GM23338 (cell line): ENCODE data around the gene ATF7IP2. TPM values are rescaled to one million over a fixed set of nuclear protein-coding genes. Genes with fewer than 3 reads are reported as not detected.

Source experiments
- ATAC-seq: fragments of 200-7000 bp; cut with Tn5 transposase; 3 replicates; pipeline ENCODE4 v1.9.1; 2020
- DNase-seq: peaks from one replicate; pipeline ENCODE4 v3.0.0-alpha.2; 2015; ENCODE audit warnings: low spot score
- H2AFZ ChIP-seq: fragments of 200-600 bp; sonication (generic); 2 replicates; pipeline ENCODE4 v1.8.0; 2016; ENCODE audit warnings: antibody characterized with exemption, mild to moderate bottlenecking, moderate library complexity
- H3F3A ChIP-seq: fragments of 200-600 bp; sonication (generic); replicated peaks from 2 replicates; pipeline ENCODE4 v1.8.0; 2017; ENCODE audit warnings: antibody characterized with exemption, mixed run types, low read depth
- H3K27ac ChIP-seq: fragments of 200-600 bp; sonication (generic); 2 replicates; pipeline ENCODE4 v1.6.1; 2016; ENCODE audit warnings: low read depth
- H3K27me3 ChIP-seq: fragments of 200-600 bp; sonication (generic); 2 replicates; pipeline ENCODE4 v1.8.0; 2016; ENCODE audit warnings: mild to moderate bottlenecking, mixed run types, moderate library complexity; ENCODE audit not compliant: insufficient read depth
- H3K36me3 ChIP-seq: fragments of 200-600 bp; sonication (generic); 2 replicates; pipeline ENCODE4 v1.8.0; 2016; ENCODE audit warnings: mild to moderate bottlenecking; ENCODE audit not compliant: insufficient read depth
- H3K4me1 ChIP-seq: fragments of 200-600 bp; sonication (generic); 2 replicates; pipeline ENCODE4 v1.8.0; 2016; ENCODE audit warnings: mild to moderate bottlenecking, moderate library complexity; ENCODE audit not compliant: insufficient read depth
- H3K4me2 ChIP-seq: fragments of 200-600 bp; sonication (generic); 2 replicates; pipeline ENCODE4 v1.7.1; 2017; ENCODE audit warnings: mixed run types
- H3K4me3 ChIP-seq: fragments of 200-600 bp; sonication (generic); 2 replicates; pipeline ENCODE4 v1.6.1; 2016; ENCODE audit warnings: mixed run types
- H3K79me2 ChIP-seq: fragments of 200-600 bp; sonication (generic); replicated peaks from 2 replicates; pipeline ENCODE4 v1.8.0; 2017; ENCODE audit warnings: mild to moderate bottlenecking; ENCODE audit not compliant: insufficient read depth
- H3K9me2 ChIP-seq: fragments of 200-600 bp; sonication (generic); 2 replicates; pipeline ENCODE4 v1.8.0; 2017; ENCODE audit not compliant: insufficient read depth
- H4K20me1 ChIP-seq: fragments of 200-600 bp; sonication (generic); replicated peaks from 2 replicates; pipeline ENCODE4 v1.8.0; 2017; ENCODE audit warnings: mild to moderate bottlenecking; ENCODE audit not compliant: insufficient read depth
- H3K27ac Mint-ChIP-seq: 2 replicates; pipeline ENCODE4 v1.8.0; 2020; ENCODE audit warnings: inconsistent platforms, mild to moderate bottlenecking, moderate library complexity, mixed read lengths
- H3K27me3 Mint-ChIP-seq: 3 replicates; pipeline ENCODE4 v1.8.0; 2022; ENCODE audit warnings: low read depth, mild to moderate bottlenecking, moderate library complexity, mixed read lengths, inconsistent platforms; ENCODE audit not compliant: insufficient read depth, poor library complexity
- H3K36me3 Mint-ChIP-seq: 3 replicates; pipeline ENCODE4 v1.8.0; 2021; ENCODE audit warnings: low read depth, mild to moderate bottlenecking, inconsistent platforms, moderate library complexity, mixed read lengths
- H3K4me1 Mint-ChIP-seq: 3 replicates; pipeline ENCODE4 v1.8.0; 2020; ENCODE audit warnings: mild to moderate bottlenecking, inconsistent platforms, mixed read lengths
- H3K4me3 Mint-ChIP-seq: 3 replicates; pipeline ENCODE4 v1.8.0; 2021; ENCODE audit warnings: moderate library complexity, mild to moderate bottlenecking, inconsistent platforms, mixed read lengths
- H3K9me3 Mint-ChIP-seq: 3 replicates; pipeline ENCODE4 v1.8.0; 2020; ENCODE audit warnings: moderate library complexity, mild to moderate bottlenecking, inconsistent platforms, mixed read lengths
- CTCF ChIP-seq, 2 experiments: fragments of 200-600 bp in 1 of 2; sonication (generic) in 1 of 2; conservative IDR thresholded peaks; 2 replicates each; pipeline versions ENCODE4 v1.5.1 to v1.6.1; 2016 to 2017; ENCODE audit warnings: antibody characterized with exemption in 2 of 2, low read depth in 2 of 2, mild to moderate bottlenecking in 2 of 2, moderate library complexity in 1 of 2
- EZH2 ChIP-seq: fragments of 200-600 bp; sonication (generic); IDR thresholded peaks from one replicate; pipeline ENCODE4 v1.8.0; 2017; ENCODE audit warnings: antibody characterized with exemption, mild to moderate bottlenecking, low read depth; ENCODE audit not compliant: unreplicated experiment
- JUNB ChIP-seq: IDR thresholded peaks from one replicate; pipeline ENCODE4 v1.6.1; 2016; ENCODE audit warnings: antibody characterized with exemption; ENCODE audit not compliant: unreplicated experiment
- NANOG ChIP-seq: IDR thresholded peaks from 2 replicates; pipeline ENCODE4 v1.6.1; 2016; ENCODE audit warnings: antibody characterized with exemption, borderline replicate concordance
- POLR2AphosphoS5 ChIP-seq: IDR thresholded peaks from 2 replicates; pipeline ENCODE4 v1.6.1; 2016; ENCODE audit warnings: antibody characterized with exemption, low read depth
- STAT1 ChIP-seq: IDR thresholded peaks from one replicate; pipeline ENCODE4 v1.6.1; 2016; ENCODE audit warnings: antibody characterized with exemption; ENCODE audit not compliant: unreplicated experiment
- ZNF114 ChIP-seq: fragments of 250-450 bp; sonication (Bioruptor Pico); IDR thresholded peaks from 2 replicates; pipeline ENCODE4 v1.5.0; 2020; ENCODE audit warnings: mild to moderate bottlenecking, moderate library complexity
- ZNF462 ChIP-seq: fragments of 250-450 bp; sonication (Bioruptor Pico); IDR thresholded peaks from 2 replicates; pipeline ENCODE4 v1.5.0; 2020; ENCODE audit warnings: mild to moderate bottlenecking, moderate library complexity
- polyA plus RNA-seq: library from polyadenylated mRNA; unstranded; fragments of >200 nt; fragmentation: Nextera tagmentation; extraction: Ambion mirVana; gene quantifications from 2 replicates; pipeline ENCODE4 v1.2.1, GENCODE V29; 2016
- total RNA-seq: library from RNA; depleted of rRNA; stranded (reverse); fragments of >200 nt; shearing (Covaris generic); gene quantifications from 2 replicates; pipeline ENCODE4 v1.2.3, GENCODE V29; 2014

Gene ATF7IP2
- total and polyA plus RNA-seq, 2 experiments from 2014 or later: 27.9 to 55.7 TPM

GRCh38 chr16:10367616-10368188, 18.2 kb upstream of the ATF7IP2 start:
- ATAC-seq (no peak), DNase-seq (no peak)
- Mint-ChIP-seq H3K4me1 (no peaks in the 10 kb centered on the region), H3K27ac (no peak overlapping the region), H3K9me3 (peaks cover 2% of the 10 kb centered on the region; the same call in 1 of the 3 replicates), H3K36me3 (no peaks in the 10 kb centered on the region), H3K27me3 (peaks cover 2% of the 10 kb centered on the region), H3K4me3 (no peak overlapping the region)
- no peak overlapping the region for H3K4me3 ChIP-seq
- no peak overlapping the region for H3K27ac ChIP-seq
- TF ChIP-seq POLR2AphosphoS5 (no peak), STAT1 (no peak), JUNB (no peak), NANOG (no peak), EZH2 (no peak), ZNF114 (no peak), ZNF462 (CRISPR knock-in tag) (no peak), CTCF (conservative IDR thresholded peaks at IDR 0.05; ENCODE audit: low read depth in 2 of 2) (no peak)
- no peaks in the 10 kb centered on the region for H3K36me3 ChIP-seq
- H4K20me1 ChIP-seq: no peaks in the 10 kb centered on the region
- no peaks in the 10 kb centered on the region for H3K9me2 ChIP-seq
- H3F3A ChIP-seq: no peaks in the 10 kb centered on the region
- H3K4me2 ChIP-seq: no peak overlapping the region
- no peaks in the 10 kb centered on the region for H3K79me2 ChIP-seq
- H3K4me1 ChIP-seq: no peaks in the 10 kb centered on the region
- H2AFZ ChIP-seq: no peak overlapping the region
- H3K27me3 ChIP-seq: no peaks in the 10 kb centered on the region
